GM18505 (cell line): ENCODE data around the gene RNF114.
"Not testable (repeated sequence)": the region's sequence is repeated elsewhere in the genome, so short reads cannot be mapped to it uniquely, and the experiment has no call there.

Experiments used
- ATAC-seq: cut with Tn5 transposase; IDR thresholded peaks from one replicate; pipeline ENCODE4 v1.9.1; 2021; ENCODE audit not compliant: unreplicated experiment
- POLR2A ChIP-seq: IDR thresholded peaks from 4 replicates; pipeline ENCODE4 v1.6.1; 2011; ENCODE audit warnings: borderline replicate concordance; ENCODE audit not compliant: insufficient read depth, insufficient read length; ENCODE audit errors: extremely low read depth

The RNF114 gene

GRCh38 chr20:49893242-49894072, 42.7 kb upstream of the RNF114 start:
- no peak for ATAC-seq
- no peak for TF ChIP-seq POLR2A

DNA sequence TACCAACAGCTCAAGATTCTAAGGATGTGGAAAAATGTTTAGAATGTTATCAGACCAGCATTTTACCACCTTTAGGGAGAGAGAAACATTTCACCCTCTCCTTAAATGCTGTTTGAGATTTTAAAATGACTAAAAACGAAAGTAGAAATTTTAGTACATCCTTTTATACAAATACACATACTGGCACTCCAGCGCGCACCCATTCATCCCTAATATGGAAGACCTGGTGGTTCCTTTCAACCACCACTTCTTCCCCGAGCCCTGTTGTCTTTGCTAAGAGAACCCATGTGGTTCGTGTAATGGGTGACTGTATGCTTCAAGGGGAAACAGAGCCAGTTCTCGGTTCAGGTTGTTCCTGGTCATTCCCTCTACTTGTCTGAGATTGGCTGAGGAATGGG, 42.1 kb upstream of the RNF114 start:
- TF ChIP-seq POLR2A: no peak
- no peak for ATAC-seq

DNA sequence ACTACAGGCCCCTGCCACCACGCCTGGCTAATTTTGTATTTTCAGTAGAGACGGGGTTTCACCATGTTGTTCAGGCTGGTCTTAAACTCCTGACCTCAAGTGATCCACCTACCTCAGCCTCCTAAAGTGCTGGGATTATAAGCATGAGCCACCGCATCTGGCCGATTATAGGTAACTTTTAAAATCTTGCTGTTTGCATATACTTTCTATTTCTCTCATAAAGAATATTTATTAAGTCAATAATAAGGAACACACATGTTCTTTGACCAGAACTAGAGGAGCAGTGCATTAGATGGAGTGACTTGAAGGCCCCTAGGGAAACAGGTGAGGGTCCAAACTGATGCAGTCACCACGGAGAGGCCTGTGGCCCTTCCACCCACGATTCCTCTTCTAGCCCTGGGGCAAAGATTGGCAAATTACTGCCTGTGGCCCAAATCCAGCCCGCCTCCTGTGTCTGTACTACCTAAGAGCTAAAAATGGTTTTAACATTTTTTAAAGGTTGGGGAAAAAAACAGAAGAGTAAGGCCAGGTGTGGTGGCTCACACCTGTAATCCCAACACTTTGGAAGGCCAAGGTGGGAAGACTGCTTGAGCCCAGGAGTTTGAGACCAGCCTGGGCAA, 40.6 kb upstream of the RNF114 start:
- not testable (repeated sequence) for ATAC-seq

- no peak for TF ChIP-seq POLR2A
- ATAC-seq: no peak
These were observed 40.0 kb upstream of the RNF114 start for GRCh38 chr20:49896204-49896603.

DNA sequence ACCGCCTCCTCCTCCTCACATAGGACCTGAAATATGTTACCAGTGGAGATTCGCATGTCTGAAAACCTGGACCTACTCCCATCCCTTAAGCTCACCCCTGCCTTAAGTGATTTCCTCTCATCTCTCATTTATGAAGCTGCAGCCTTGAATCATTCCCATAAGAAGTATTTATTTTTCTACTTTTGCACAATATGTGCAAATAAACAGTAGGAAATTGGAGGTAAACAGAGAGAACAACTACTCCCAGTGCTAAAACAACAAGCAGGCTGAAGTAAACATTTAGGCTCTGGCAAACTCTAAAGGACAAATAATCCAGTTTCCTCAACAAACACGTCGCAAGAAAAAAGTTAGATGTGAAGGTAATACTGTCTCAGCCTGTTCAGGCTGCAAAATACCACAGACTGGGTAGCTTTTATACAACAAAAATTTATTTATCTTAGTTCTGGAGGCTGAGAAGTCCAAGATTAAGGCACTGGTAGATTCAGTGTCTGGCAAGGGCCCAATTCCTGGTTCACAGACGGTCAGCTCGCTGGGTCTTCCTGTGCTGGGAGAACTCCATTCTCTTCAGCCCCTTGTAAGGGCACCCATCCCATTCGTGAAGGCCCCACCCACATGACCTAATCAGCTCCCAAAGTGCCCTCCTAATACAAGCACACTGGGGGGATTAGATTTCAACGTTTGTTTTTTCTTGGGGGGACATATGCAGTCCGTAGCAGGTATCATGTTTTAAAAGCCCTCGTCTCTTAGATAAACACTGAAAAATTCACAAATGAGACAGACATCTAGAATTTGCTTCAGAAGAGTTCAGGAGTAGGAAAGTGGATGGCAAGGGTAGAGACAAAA, 36.4 kb upstream of the RNF114 start:
- no peak for TF ChIP-seq POLR2A
- ATAC-seq: no peak

DNA sequence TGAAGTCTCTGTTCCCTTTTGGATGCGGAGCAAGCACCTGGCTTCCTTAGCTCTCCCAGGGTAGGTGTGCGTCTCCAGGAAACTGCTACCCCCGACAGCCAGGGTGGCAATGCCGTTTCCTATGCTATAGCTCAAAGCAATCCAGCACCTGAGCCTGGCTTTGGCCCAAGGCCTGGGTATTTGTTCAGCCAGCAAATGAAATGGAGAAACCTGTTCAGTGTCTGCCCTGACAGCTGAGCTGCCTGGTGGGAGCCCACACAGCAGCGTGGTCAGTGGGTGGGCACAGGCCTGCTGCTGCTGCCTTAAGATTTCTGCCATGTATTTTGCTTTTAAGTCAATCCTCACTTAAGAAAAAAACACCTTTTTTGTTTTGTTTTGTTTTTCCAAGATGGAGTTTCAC, 34.6 kb upstream of the RNF114 start:
- ATAC-seq: no peak
- no peak for TF ChIP-seq POLR2A

GRCh38 chr20:49904440-49905214, 31.6 kb upstream of the RNF114 start:
- no peak for ATAC-seq

DNA sequence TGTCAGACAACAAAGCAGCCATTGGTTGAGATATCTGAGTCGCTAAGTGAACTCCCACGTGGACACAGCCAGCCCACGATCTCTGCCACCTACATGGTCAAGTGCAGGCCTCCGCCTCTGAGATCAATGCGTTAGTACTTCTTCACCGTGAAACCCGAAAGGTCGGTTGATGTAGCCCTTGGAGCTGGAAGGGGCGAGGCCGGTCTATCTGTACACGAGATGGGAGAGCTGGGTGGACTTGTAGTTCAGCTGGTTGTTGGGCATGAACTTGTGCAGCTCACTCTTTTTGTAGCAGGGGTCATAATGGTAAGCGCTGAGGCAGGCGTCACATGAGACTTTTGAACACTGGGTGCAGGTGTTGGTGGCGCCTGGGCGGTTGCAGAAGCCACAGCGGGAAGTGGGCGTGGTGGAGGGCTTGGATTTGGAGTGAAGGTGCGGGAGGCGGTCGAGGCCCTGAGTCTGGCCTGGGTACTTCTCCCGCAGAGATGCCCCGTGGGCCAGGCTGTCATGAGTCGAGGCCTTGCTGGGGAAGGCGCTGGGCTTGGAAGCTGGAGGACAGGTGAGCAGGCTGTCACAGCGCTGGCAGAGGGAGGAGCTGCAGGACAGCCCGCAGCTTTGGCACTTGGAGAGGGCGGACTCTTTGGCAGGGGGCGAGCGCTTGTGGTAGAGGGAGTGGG, 30.6 kb upstream of the RNF114 start:
- TF ChIP-seq POLR2A: no peak
- no peak for ATAC-seq

More at GRCh38 chr20:49904440-49905214, 31.6 kb upstream of the RNF114 start:
- no peak for TF ChIP-seq POLR2A

GRCh38 chr20:49906101-49906604, 30.0 kb upstream of the RNF114 start:
- TF ChIP-seq POLR2A: no peak
- ATAC-seq: no peak

GRCh38 chr20:49906615-49907154, 29.5 kb upstream of the RNF114 start:
- no peak for ATAC-seq
- no peak for TF ChIP-seq POLR2A

DNA sequence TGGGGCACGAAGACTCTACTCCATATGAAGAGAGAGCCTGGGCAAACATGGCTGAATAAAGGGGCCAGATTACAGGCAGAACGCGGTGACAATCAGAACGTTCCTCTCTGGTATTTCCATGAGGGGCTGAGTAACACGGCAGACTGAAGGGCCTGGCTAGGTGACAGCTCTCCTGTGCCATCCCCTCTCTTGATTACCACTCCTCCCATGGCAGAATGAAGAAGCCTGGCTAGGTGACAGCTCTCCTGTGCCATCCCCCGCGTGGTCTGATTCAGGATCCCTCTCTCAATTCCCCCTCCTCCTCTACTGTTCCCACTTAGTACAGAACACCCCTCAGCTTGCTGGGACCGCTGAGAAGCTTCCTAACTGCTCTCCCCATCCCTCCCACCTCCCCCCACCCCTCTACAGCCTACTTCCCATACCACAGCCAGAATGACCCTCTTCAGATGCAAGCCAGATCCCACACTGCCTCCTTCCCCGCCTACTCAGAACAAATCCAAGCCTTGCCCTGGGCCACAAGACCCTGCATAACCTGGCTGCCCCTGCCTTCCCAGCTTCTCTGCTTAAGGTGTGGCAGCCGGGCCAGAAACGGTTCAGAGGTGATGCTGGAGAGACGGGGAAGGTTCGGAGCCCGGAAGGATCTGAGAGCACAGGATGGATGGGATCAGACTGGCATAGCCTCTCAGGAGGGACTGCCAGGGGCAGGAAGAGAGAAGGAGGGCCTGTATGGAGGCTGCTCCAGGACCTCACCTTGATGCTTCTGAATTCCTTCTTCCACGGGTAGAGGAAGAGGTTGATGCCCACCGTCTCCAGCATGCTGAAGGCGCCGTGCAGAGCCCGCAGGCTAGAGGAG, 28.6 kb upstream of the RNF114 start:
- no peak for ATAC-seq
- no peak for TF ChIP-seq POLR2A

DNA sequence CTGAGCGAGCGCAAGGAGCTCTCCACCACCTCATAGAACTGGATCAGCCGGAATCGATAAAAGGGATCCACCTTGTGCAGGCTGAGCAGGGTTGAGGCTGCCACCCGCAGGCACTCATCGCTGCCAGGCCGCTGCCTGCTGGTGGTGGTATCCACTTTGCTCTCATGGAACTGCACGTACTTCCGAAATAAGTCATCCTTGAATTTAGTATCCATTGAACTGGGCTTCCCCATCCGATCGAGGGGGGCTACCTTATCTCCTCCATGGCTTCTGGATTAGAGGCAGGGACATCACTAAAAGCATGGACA, 28.0 kb upstream of the RNF114 start:
- no peak for TF ChIP-seq POLR2A
- ATAC-seq: no peak
